GM12891 (cell line): ENCODE measurements around the gene MGME1.

ENCODE experiments used
- POLR2A ChIP-seq: IDR thresholded peaks from 2 replicates; pipeline ENCODE4 v1.6.1; 2011; ENCODE audit warnings: low read depth, low read length, control low read depth
- POLR2AphosphoS5 ChIP-seq: IDR thresholded peaks from 2 replicates; pipeline ENCODE4 v1.6.1; 2011; ENCODE audit warnings: low read depth, low read length, control low read depth
- POU2F2 ChIP-seq: IDR thresholded peaks from 2 replicates; pipeline ENCODE4 v1.6.1; 2011; ENCODE audit warnings: low read depth, mild to moderate bottlenecking, control low read depth, low read length, moderate library complexity
- TAF1 ChIP-seq: IDR thresholded peaks from 2 replicates; pipeline ENCODE4 v1.6.1; 2011; ENCODE audit warnings: low read depth, low read length, control low read depth

DNA sequence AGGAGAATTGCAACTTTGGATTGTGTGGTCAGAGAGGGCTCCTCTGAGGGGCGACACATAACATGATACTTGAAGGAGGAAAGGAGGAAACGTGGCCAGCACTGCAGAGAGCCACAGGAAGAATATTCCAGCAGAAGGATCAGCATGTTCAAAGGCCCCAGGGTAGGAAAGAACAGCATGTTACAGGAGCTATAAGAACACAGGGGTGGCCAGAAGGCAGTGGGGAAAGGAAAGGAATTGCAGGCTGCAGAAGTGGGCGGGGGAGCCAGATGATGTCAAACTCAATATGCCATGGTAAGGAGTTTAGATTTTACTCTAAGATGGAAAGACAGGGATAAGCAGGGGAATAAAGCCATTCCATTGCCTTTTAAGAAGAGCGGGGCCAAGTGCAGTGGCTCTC lies 30.7 kb downstream of the MGME1 start:
- TF ChIP-seq POLR2AphosphoS5 (no peak), TAF1 (no peak), POLR2A (no peak), POU2F2 (no peak)
